Esophagus squamous epithelium (tissue), 5 donors: ENCODE measurements around the gene ZNF566. TPM values are rescaled to one million over a fixed set of nuclear protein-coding genes. Genes with fewer than 3 reads are reported as not detected.
"Not testable (repeated sequence)": the region's sequence is repeated elsewhere in the genome, so short reads cannot be mapped to it uniquely, and the experiment has no call there.

Experiments
- DNase-seq: peaks from one replicate; lab custom pipeline; 2025; lab: John Stamatoyannopoulos, UW
- H3K27ac ChIP-seq, 4 donors: fragments of 200-600 bp; sonication (generic); one replicate each; pipeline ENCODE4 v1.5.1; 2016 to 2019; ENCODE audit warnings: mild to moderate bottlenecking in 1 of 4
- H3K27me3 ChIP-seq, 4 donors: fragments of 200-600 bp; sonication (generic); 1 replicate in 3 of 4; 2 replicates in 1 of 4; pipeline versions ENCODE4 v1.5.1 to v1.6.0; 2017 to 2021; ENCODE audit warnings: antibody characterized with exemption in 1 of 4
- H3K36me3 ChIP-seq, 3 donors: fragments of 200-600 bp; sonication (generic); one replicate each; pipeline ENCODE4 v1.5.1; 2016 to 2019
- H3K4me1 ChIP-seq, 3 donors: fragments of 200-600 bp; sonication (generic); one replicate each; pipeline ENCODE4 v1.5.1; 2017 to 2019
- H3K4me3 ChIP-seq, 4 donors: fragments of 200-600 bp; sonication (generic); 1 replicate in 3 of 4; 2 replicates in 1 of 4; pipeline ENCODE4 v1.5.1; 2016 to 2019; ENCODE audit warnings: mild to moderate bottlenecking in 2 of 4, moderate library complexity in 1 of 4
- H3K9me3 ChIP-seq, 3 donors: fragments of 200-600 bp; sonication (generic); one replicate each; pipeline ENCODE4 v1.5.1; 2016 to 2019
- POLR2A ChIP-seq, 4 donors: fragments of 450-650 bp; IDR thresholded peaks; one replicate each; pipeline ENCODE4 v1.6.1; 2017; ENCODE audit warnings: antibody characterized with exemption in 4 of 4, mild to moderate bottlenecking in 4 of 4, moderate library complexity in 3 of 4
- WGBS, 2 donors: methylation state at CpG; one replicate each; pipeline ENCODE4 v1.1.5; 2018; 5-methylcytosine and 5-hydroxymethylcytosine counted together
- intact Hi-C: fragments of 100-400 bp; cut with DNase I; formaldehyde crosslinking; loops from one replicate; pipeline ENCODE4 v1.15.0; 2022
- total RNA-seq, 4 donors: library from RNA; depleted of rRNA; stranded (reverse); fragments of >200 nt; gene quantifications; one replicate each; pipeline ENCODE4 v1.1.0, GENCODE V29; 2016
- TF ChIP-seq, protein P1 (sequence below), 6 experiments: fragments of 450-650 bp in 4 of 6; fragments of 200-600 bp in 2 of 6; sonication (generic) in 2 of 6; IDR thresholded peaks; one replicate each; pipeline ENCODE4 v1.5.1; 2016 to 2019; ENCODE audit warnings: antibody characterized with exemption in 6 of 6, mild to moderate bottlenecking in 4 of 6, moderate library complexity in 4 of 6
- donor health status: DM: yes; HTN: yes; CAD: no.

ZNF566 gene
- total RNA-seq, 4 donors from 2014 or later = 4.5 to 13.0 (median 7.4) TPM

DNA sequence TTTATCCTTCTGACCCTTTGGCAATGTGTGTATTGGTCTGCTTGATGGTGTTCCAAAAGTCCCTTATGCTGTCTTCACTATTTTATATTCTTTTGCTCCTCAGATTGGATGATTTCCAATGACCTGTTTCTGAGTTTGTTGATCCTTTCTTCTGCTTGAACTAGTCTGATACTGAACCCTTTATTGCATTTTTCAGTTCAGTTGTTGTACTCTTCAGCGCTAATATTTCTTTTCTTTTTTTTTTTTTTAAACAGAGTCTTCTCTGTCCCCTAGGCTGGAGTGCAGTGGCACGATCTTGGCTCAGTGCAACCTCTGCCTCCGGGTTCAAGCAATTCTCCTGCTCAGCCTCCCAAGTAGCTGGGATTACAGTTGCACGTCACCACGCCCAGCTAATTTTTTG, 12.6 kb upstream of the ZNF566 start:
- WGBS, 2 donors = 85 to 89% methylated on average over 5 of the region's 5 CpGs
- H3K4me3 ChIP-seq = no peak overlapping the region
- no peak for DNase-seq
- no peaks in the 10 kb centered on the region for H3K27me3 ChIP-seq
- H3K27ac ChIP-seq = no peak overlapping the region
- TF ChIP-seq, protein P1, sequence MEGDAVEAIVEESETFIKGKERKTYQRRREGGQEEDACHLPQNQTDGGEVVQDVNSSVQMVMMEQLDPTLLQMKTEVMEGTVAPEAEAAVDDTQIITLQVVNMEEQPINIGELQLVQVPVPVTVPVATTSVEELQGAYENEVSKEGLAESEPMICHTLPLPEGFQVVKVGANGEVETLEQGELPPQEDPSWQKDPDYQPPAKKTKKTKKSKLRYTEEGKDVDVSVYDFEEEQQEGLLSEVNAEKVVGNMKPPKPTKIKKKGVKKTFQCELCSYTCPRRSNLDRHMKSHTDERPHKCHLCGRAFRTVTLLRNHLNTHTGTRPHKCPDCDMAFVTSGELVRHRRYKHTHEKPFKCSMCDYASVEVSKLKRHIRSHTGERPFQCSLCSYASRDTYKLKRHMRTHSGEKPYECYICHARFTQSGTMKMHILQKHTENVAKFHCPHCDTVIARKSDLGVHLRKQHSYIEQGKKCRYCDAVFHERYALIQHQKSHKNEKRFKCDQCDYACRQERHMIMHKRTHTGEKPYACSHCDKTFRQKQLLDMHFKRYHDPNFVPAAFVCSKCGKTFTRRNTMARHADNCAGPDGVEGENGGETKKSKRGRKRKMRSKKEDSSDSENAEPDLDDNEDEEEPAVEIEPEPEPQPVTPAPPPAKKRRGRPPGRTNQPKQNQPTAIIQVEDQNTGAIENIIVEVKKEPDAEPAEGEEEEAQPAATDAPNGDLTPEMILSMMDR (IDR thresholded peaks at IDR 0.05) = no peak
- TF ChIP-seq POLR2A (IDR thresholded peaks at IDR 0.05) = no peak
- peaks cover 0 to 96% (median 52%) of the 10 kb centered on the region in 3 donors for H3K9me3 ChIP-seq
- H3K36me3 ChIP-seq = no peaks in the 10 kb centered on the region
- intact Hi-C loops = no loop called here
- no peaks in the 10 kb centered on the region for H3K4me1 ChIP-seq

DNA sequence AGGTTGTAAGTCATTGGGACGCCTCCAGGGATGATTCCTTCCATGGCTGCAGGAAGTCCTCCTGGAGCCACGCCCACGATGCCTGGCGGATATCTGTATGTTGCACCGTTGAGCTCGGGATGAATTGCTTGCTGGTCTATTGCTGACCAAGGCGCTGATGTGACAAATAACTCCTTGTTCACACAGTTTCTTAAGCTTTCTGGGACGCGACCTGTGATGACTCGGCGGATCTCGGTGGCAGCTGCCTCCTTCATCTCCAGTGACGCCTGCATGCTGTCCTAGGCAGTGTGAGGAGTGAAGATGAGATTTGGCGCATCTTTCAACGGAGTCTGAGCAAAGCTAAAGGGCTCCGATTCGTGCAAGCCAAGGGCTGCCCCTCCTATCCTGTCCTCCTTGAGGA, 7.6 kb upstream of the ZNF566 start:
- no peaks in the 10 kb centered on the region for H3K4me1 ChIP-seq
- H3K36me3 ChIP-seq = no peaks in the 10 kb centered on the region
- H3K27me3 ChIP-seq = no peaks in the 10 kb centered on the region
- H3K27ac ChIP-seq = no peak overlapping the region
- intact Hi-C loops = no loop called here
- H3K4me3 ChIP-seq = no peak overlapping the region
- no peak for TF ChIP-seq POLR2A (IDR thresholded peaks at IDR 0.05)
- 89 to 91% methylated on average over 14 to 15 of the region's 17 CpGs for WGBS, 2 donors
- peaks cover 0 to 67% (median 14%) of the 10 kb centered on the region in 3 donors for H3K9me3 ChIP-seq
- DNase-seq = no peak

DNA sequence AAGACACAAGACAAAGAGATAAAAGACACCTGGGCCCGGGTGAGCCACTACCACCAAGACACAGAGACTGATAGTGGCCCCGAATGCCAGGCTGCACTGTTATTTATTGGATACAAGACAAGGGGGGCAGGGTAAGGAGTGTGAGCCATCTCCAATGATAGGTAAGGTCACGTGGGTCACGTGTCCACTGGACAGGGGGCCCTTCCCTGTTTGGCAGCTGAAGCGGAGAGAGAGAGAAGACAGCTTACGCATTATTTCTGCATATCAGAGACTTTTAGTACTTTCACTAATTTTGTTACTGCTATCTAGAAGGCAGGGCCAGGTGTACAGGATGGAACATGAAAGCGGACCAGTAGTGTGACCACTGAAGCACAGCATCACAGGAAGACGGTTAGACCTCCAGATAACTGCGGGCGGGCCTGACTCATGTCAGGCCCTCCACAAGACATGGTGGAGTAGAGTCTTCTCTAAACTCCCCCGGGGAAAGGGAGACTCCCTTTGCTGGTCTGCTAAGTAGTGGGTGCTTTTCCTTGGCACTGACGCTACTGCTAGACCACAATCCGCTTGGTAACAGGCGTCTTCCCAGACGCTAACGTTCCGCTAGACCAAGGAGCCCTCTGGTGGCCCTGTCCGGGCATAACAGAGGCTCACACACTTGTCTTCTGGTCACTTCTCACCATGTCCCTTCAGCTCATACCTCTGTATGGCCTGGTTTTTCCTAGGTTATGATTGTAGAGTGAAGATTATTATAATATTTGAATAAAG, 3.5 kb upstream of the ZNF566 start:
- H3K27ac ChIP-seq, H3K4me3 ChIP-seq, H3K36me3 ChIP-seq, intact Hi-C loops, H3K27me3 ChIP-seq, DNase-seq: not testable (repeated sequence)
- Histone ChIP-seq H3K9me3 (peaks cover 0 to 30% (median 0%) of the 10 kb centered on the region in 3 donors), H3K4me1 (peaks cover 0 to 16% (median 9%) of the 10 kb centered on the region in 3 donors)
- WGBS, 2 donors = 60 to 67% methylated on average over 18 of the region's 18 CpGs
- TF ChIP-seq, protein P1 (IDR thresholded peaks at IDR 0.05) = peak in 5 of 6 experiments; percentile 29 to 57 (median 39)

DNA sequence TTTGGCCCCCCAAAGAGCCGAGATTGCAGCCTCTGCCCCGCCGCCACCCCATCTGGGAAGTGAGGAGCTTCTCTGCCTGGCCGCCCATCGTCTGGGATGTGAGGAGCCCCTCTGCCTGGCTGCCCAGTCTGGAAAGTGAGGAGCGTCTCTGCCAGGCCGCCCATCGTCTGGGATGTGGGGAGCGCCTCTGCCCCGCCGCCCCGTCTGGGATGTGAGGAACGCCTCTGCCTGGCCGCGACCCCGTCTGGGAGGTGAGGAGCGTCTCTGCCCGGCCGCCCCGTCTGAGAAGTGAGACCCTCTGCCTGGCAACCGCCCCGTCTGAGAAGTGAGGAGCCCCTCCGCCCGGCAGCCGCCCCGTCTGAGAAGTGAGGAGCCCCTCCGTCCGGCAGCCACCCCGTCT, 1.5 kb upstream of the ZNF566 start:
- H3K27ac ChIP-seq, H3K36me3 ChIP-seq, H3K4me3 ChIP-seq, DNase-seq, H3K9me3 ChIP-seq, H3K27me3 ChIP-seq, intact Hi-C loops: not testable (repeated sequence)
- H3K4me1 ChIP-seq = peaks cover 0 to 24% (median 9%) of the 10 kb centered on the region in 3 donors
- WGBS, 2 donors = no CpG with 5 or more reads among the region's 29 CpGs

DNA sequence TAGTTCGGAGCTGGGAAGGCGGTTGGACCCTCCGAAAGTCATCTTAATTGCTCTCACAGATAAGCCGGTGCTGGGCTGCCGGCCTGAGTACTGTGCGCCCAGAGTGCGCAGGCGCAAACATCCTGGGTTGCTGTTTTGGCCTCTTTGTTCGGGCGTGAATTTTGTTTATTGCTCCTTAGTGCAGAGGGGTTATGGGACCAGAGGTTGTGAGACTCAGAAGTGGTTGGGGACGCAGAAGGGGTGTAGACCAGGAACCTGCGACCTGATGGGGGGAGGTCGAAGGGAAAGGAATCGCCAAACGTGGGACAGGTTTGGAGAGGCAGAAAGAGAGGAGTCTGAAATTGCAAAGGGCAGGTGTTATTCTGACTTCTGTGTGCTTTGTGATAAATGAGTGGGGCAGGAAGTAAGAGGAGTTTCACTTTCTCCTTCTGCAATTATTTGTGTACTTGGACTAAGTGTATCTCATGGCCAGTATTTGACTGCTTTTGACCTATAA, 607 bp upstream of the ZNF566 start:
- WGBS, 2 donors = 3 to 8% methylated on average over 14 to 15 of the region's 15 CpGs
- Histone ChIP-seq H3K9me3 (peaks cover 0 to 14% (median 4%) of the 10 kb centered on the region in 3 donors), H3K4me3 (peak overlapping the region; percentile 65 to 91 (median 80)), H3K27me3 (no peaks in the 10 kb centered on the region), H3K36me3 (peaks cover 0 to 9% (median 0%) of the 10 kb centered on the region in 3 donors), H3K4me1 (peaks cover 0 to 24% (median 9%) of the 10 kb centered on the region in 3 donors), H3K27ac (peak overlapping the region; percentile 92 to 99 (median 97))
- TF ChIP-seq, protein P1 (IDR thresholded peaks at IDR 0.05) = peak in 1 of 6 experiments; percentile 15
- no peak for TF ChIP-seq POLR2A (IDR thresholded peaks at IDR 0.05)
- DNase-seq = peak; percentile 36
- intact Hi-C loops = no loop called here

DNA sequence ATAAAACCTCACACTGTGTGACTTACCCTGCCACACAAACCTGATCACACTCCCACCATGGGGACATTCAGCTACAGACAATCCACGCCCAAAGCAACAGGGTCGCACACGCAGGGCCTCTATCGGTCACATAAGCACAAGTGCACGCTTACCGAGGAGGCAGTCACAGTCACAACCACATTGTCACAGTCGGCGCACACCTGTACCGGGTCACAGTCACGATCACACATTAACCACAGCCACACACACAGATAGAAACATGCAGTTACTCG, 579 bp downstream of the ZNF566 start:
- Histone ChIP-seq H3K36me3 (peaks cover 0 to 10% (median 0%) of the 10 kb centered on the region in 3 donors), H3K4me1 (peaks cover 0 to 24% (median 9%) of the 10 kb centered on the region in 3 donors), H3K27me3 (no peaks in the 10 kb centered on the region), H3K27ac (peak overlapping the region; percentile 92 to 99 (median 97)), H3K4me3 (peak overlapping the region; percentile 65 to 91 (median 80)), H3K9me3 (peaks cover 0 to 26% (median 4%) of the 10 kb centered on the region in 3 donors)
- no peak for DNase-seq
- TF ChIP-seq POLR2A (IDR thresholded peaks at IDR 0.05) = no peak
- TF ChIP-seq, protein P1 (IDR thresholded peaks at IDR 0.05) = no peak
- intact Hi-C loops = no loop called here
- WGBS, 2 donors = 0 to 6% methylated on average over 9 to 11 of the region's 11 CpGs
